ENCODE data around the gene AIG1. TPM values are rescaled to one million over a fixed set of nuclear protein-coding genes. Genes with fewer than 3 reads are reported as not detected.

Gene AIG1
- total and polyA plus RNA-seq, 2 of the 13 experiments (the other 11 are each of a cell fraction or from before 2014, with no cell fraction given) = 115 to 197 TPM

GRCh38 chr6:143123941-143124340 lies 63.3 kb downstream of the AIG1 start:
- FAIRE-seq = no peak
- no peaks in the 10 kb centered on the region for H3K27me3 ChIP-seq (ENCODE audit: control insufficient read depth in 1 of 2, insufficient read depth in 2 of 2, low read length in 2 of 2)

GRCh38 chr6:143125455-143125854 lies 64.8 kb downstream of the AIG1 start:
- ChIA-PET POLR2A (no interaction called here), CTCF (ENCODE audit: low intra/inter-chr PET ratio, low total read pairs) (no interaction called here)
- in situ Hi-C loops (cut with HindIII; ENCODE audit: extremely low pct_ligation_motif_present, low pct_unique_long_range_greater_than_20kb) = no loop called here

More at GRCh38 chr6:143123941-143124340, 63.3 kb downstream of the AIG1 start:
- Histone ChIP-seq H3K4me2 (ENCODE audit: low read depth, low read length) (no peak overlapping the region), H3K9ac (ENCODE audit: insufficient read depth, low read depth, low read length) (no peak overlapping the region), H3K4me3 (replicated peaks in 1 of 3; ENCODE audit: insufficient read depth in 1 of 3, low read depth in 2 of 3, low read length in 3 of 3) (no peak overlapping the region), H3K79me2 (ENCODE audit: insufficient read depth, low read length) (no peaks in the 10 kb centered on the region), H3K4me1 (ENCODE audit: insufficient read depth, low read length) (peaks cover 10% of the 10 kb centered on the region), H2AFZ (ENCODE audit: low read length) (no peak overlapping the region), H3K36me3 (replicated peaks in 1 of 2; ENCODE audit: control insufficient read depth in 1 of 2, insufficient read depth in 2 of 2, low read length in 2 of 2) (peaks cover 0 to 5% of the 10 kb centered on the region in 2 experiments; a peak in 3 of 5 replicates), H4K20me1 (ENCODE audit: insufficient read depth, low read length) (no peaks in the 10 kb centered on the region), H3K9me3 (ENCODE audit: low read length) (peaks cover 13% of the 10 kb centered on the region; the same call in 1 of the 2 replicates), H3K27ac (ENCODE audit: extremely low read length, insufficient read depth, low read length) (no peak overlapping the region)
- 98% methylated on average over 2 of the region's 2 CpGs for WGBS (ENCODE audit: low lambda C conversion rate)
- ChIA-PET CTCF (ENCODE audit: low intra/inter-chr PET ratio, low total read pairs) (no interaction called here), POLR2A (no interaction called here)
- DNase-seq (ENCODE audit: low spot score) (no peak), ATAC-seq (no peak)
- TF ChIP-seq HNF4G (IDR thresholded peaks at IDR 0.05; ENCODE audit: borderline replicate concordance, low read depth, low read length) = no peak
- no peak for TF ChIP-seq HNF4G (CRISPR knock-in tag; IDR thresholded peaks at IDR 0.05; ENCODE audit: borderline replicate concordance, low read depth)
- no peak for TF ChIP-seq GPN1 (CRISPR knock-in tag; IDR thresholded peaks at IDR 0.05; ENCODE audit: borderline replicate concordance)
- TF ChIP-seq ZNF768 (CRISPR knock-in tag; IDR thresholded peaks at IDR 0.05) = no peak
- no TSS peak for BruUV-seq (replicated peaks)
- intact Hi-C loops (cut with micrococcal nuclease; ENCODE audit: unreplicated experiment) (no loop called here), in situ Hi-C loops (cut with HindIII; ENCODE audit: extremely low pct_ligation_motif_present, low pct_unique_long_range_greater_than_20kb) (no loop called here)

More at GRCh38 chr6:143125455-143125854, 64.8 kb downstream of the AIG1 start:
- Histone ChIP-seq H3K9me3 (ENCODE audit: low read length) (peaks cover 10% of the 10 kb centered on the region; the same call in 1 of the 2 replicates), H4K20me1 (ENCODE audit: insufficient read depth, low read length) (no peaks in the 10 kb centered on the region), H3K27ac (ENCODE audit: extremely low read length, insufficient read depth, low read length) (no peak overlapping the region), H3K79me2 (ENCODE audit: insufficient read depth, low read length) (no peaks in the 10 kb centered on the region), H3K4me2 (ENCODE audit: low read depth, low read length) (no peak overlapping the region), H2AFZ (ENCODE audit: low read length) (no peak overlapping the region), H3K9ac (ENCODE audit: insufficient read depth, low read depth, low read length) (no peak overlapping the region), H3K4me1 (ENCODE audit: insufficient read depth, low read length) (no peaks in the 10 kb centered on the region), H3K27me3 (ENCODE audit: control insufficient read depth in 1 of 2, insufficient read depth in 2 of 2, low read length in 2 of 2) (no peaks in the 10 kb centered on the region), H3K36me3 (replicated peaks in 1 of 2; ENCODE audit: control insufficient read depth in 1 of 2, insufficient read depth in 2 of 2, low read length in 2 of 2) (peaks cover 0 to 5% of the 10 kb centered on the region in 2 experiments; a peak in 3 of 5 replicates), H3K4me3 (replicated peaks in 1 of 3; ENCODE audit: insufficient read depth in 1 of 3, low read depth in 2 of 3, low read length in 3 of 3) (no peak overlapping the region)
- TF ChIP-seq ZNF547 (CRISPR knock-in tag; IDR thresholded peaks at IDR 0.05) (no peak), ZNF879 (CRISPR knock-in tag; IDR thresholded peaks at IDR 0.05) (no peak), ZNF24 (IDR thresholded peaks at IDR 0.05) (no peak), MNT (IDR thresholded peaks at IDR 0.05) (no peak), SMAD3 (CRISPR knock-in tag; IDR thresholded peaks at IDR 0.05) (no peak), ARID4A (CRISPR knock-in tag; IDR thresholded peaks at IDR 0.05; ENCODE audit: borderline replicate concordance) (no peak), XRCC5 (optimal IDR thresholded peaks at IDR 0.05; ENCODE audit: low read length) (no peak), SMAD1 (CRISPR knock-in tag; IDR thresholded peaks at IDR 0.05; ENCODE audit: borderline replicate concordance, low read depth) (no peak), FOXA1 (IDR thresholded peaks at IDR 0.05) (no peak), FOXA1 (CRISPR knock-in tag; IDR thresholded peaks at IDR 0.05) (no peak), HNRNPK (IDR thresholded peaks at IDR 0.05; ENCODE audit: low read depth, low read length, poor library complexity, severe bottlenecking) (no peak)
- no TSS peak for BruUV-seq (replicated peaks)
- intact Hi-C loops (cut with micrococcal nuclease; ENCODE audit: unreplicated experiment) = no loop called here
- FAIRE-seq = no peak
- DNase-seq (ENCODE audit: low spot score) = no peak
- WGBS (ENCODE audit: low lambda C conversion rate) = 95% methylated on average over 3 of the region's 3 CpGs
- no peak for ATAC-seq

All from HepG2 (cell line).